ENCODE results near the gene CLCA2. TPM values are rescaled to one million over a fixed set of nuclear protein-coding genes. Genes with fewer than 3 reads are reported as not detected.
A peak's percentile ranks its signal among the peaks of the same experiment; 100 is the strongest.

CLCA2 gene, protein sequence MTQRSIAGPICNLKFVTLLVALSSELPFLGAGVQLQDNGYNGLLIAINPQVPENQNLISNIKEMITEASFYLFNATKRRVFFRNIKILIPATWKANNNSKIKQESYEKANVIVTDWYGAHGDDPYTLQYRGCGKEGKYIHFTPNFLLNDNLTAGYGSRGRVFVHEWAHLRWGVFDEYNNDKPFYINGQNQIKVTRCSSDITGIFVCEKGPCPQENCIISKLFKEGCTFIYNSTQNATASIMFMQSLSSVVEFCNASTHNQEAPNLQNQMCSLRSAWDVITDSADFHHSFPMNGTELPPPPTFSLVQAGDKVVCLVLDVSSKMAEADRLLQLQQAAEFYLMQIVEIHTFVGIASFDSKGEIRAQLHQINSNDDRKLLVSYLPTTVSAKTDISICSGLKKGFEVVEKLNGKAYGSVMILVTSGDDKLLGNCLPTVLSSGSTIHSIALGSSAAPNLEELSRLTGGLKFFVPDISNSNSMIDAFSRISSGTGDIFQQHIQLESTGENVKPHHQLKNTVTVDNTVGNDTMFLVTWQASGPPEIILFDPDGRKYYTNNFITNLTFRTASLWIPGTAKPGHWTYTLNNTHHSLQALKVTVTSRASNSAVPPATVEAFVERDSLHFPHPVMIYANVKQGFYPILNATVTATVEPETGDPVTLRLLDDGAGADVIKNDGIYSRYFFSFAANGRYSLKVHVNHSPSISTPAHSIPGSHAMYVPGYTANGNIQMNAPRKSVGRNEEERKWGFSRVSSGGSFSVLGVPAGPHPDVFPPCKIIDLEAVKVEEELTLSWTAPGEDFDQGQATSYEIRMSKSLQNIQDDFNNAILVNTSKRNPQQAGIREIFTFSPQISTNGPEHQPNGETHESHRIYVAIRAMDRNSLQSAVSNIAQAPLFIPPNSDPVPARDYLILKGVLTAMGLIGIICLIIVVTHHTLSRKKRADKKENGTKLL
- polyA plus RNA-seq (ENCODE audit: insufficient read length in 4 of 4) = under 1 TPM in 2 of 4 donors, not detected in 2; 0.03 to 0.08 TPM

DNA sequence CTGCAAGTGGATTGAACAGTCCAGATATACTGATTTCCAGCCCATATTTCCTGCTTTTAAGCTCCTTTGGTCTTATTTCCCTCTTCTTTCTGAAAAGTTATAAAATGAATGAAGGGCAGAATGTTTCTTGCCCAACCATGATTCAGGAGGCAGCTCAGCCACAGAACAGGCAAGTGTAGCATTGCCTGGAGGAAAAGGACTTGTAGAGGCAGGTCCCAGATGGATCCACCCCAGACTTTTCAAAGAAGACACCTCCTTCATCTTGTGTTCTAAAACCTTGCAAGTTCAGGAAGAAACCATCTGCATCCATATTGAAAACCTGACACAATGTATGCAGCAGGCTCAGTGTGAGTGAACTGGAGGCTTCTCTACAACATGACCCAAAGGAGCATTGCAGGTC lies at the start of gene CLCA2:
Gene CLCA2, plus strand, starts transcription at position 299 of the 400 bp plus-strand sequence. Its CDS starts 77 bp downstream, at position 376.
- DNase-seq (ENCODE audit: low read depth in 4 of 4, low spot score in 3 of 4) = no peak

DNA sequence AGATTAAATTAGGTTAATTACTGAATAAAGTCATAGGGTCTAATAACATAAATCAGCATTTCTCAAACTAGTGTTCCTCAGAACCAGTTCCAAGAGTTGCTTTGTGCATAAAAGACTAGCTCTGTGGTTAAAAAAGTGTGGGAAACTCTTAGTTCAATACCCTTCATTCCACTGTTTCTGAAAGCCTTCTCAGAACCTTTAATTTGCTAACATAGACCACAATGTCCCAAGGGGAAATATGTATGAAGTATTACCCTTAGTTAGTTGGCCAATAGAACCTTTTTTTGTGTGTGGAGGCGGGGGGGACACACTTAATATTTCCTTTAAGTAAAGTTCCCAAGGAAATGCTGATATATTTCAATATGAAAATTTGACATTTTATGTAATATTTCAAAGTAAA lies 48.3 kb upstream of the CLCA2 start:
- DNase-seq (ENCODE audit: low read depth in 4 of 4, low spot score in 3 of 4) = no peak

DNA sequence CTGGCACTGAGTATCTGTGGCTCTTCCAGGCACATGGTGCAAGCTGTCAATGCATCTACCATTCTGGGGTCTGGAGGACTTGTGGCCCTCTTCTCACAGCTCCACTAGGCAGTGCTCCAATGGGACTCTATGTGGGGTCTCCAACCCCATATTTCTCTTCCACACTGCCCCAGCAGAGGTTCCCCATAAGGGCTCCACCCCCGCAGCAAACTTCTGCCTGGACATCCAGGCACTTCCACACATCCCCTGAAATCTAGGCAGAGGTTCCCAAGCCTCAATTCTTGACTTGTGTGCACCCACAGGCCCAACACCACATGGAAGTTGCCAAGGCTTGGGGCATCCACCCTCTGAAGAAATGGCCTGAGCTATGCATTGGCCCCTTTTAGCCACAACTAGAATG lies 46.6 kb upstream of the CLCA2 start:
- DNase-seq (ENCODE audit: low read depth in 4 of 4, low spot score in 3 of 4) = no peak

- DNase-seq (ENCODE audit: low read depth in 4 of 4, low spot score in 3 of 4) = no peak
Observed at GRCh38 chr1:86378813-86379212, 45.2 kb upstream of the CLCA2 start.

GRCh38 chr1:86380257-86380861 lies 43.6 kb upstream of the CLCA2 start:
- DNase-seq (ENCODE audit: low read depth in 4 of 4, low spot score in 3 of 4) = no peak

DNA sequence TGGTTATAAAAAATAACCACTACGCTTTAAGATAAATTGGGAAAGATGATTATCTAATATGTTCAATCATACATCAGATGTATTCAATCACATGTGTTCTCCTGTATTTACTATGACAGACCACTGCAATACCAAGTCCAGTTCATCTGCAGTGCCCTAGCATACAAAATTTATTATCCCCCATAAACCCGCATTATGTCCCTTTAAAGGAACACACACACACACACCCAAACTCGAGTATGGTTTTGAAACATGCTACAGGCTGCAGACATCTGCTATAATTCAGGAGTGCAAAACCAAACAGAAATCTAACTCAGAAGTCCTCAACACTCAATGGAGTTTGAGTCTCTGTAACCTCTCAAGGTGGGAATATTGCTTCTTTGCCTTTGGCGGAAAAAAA lies 42.7 kb upstream of the CLCA2 start:
- no peak for DNase-seq (ENCODE audit: low read depth in 4 of 4, low spot score in 3 of 4)

DNA sequence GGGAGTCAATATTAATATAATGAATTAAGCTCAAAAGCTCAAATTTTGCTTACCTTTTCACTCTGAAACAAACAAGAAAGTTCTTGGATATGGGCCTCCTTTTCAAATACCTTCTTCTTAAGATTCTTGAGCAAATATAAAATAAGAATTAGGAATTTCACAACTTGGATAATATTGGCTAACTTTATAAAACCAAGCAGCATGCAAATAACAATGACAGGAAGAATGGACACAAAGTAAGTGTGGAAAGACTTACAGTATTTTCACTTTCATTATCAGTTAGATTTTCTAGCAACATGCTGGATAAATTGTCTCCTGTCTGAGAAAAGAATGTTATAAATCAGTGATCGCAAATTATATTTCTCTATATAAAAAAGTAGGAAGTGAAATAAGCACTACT lies 41.1 kb upstream of the CLCA2 start:
- no peak for DNase-seq (ENCODE audit: low read depth in 4 of 4, low spot score in 3 of 4)

DNA sequence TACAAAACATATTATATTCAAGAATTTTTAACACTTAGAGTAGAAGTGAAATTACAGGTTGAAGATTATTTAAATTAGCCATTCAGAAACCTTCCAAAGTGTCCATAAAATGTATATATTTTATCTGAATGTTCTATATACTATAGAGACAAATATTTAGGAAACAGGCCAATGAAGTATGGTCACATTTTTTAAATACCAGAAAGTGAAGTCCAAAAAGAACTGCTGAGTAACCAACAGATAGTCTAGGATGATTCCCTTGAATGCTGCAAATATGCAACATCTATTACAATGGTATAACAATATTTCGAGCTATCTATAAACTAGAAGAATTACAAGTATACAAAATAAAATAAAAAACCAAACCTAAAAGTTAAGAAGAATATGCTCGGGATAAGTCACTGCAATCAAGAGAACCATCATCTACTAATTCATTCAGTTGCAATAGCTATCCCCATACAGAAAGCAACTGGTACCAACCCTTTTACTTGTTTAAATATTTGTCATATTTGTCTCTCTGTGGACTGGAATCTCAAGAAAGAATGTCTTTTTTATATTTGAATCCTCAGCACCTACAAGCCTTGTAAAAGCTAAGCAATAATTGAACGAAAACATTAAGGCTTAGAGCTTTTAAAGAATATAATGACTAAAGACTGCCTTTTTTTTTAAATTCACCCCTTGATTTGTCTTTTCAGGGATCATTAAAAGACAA lies 35.9 kb upstream of the CLCA2 start:
- no peak for DNase-seq (ENCODE audit: low read depth in 4 of 4, low spot score in 3 of 4)

DNA sequence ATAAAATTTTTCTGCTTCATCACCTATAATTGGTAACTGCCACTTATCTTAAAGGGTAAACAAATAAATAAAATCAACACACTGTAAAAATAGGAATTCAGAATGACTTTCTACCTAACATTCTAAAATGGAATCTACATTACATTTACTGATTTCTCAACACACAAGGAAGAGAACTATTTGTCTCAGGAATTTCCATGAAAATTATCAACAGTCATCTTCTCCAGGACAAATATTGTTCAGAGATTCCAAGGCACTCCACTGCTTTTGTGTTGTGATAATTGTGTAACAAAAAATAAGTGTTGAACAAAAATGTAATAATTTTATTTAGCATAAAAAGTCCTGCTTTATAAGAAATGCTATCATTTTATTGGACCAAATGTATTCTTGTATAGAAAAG lies 35.2 kb upstream of the CLCA2 start:
- no peak for DNase-seq (ENCODE audit: low read depth in 4 of 4, low spot score in 3 of 4)

DNA sequence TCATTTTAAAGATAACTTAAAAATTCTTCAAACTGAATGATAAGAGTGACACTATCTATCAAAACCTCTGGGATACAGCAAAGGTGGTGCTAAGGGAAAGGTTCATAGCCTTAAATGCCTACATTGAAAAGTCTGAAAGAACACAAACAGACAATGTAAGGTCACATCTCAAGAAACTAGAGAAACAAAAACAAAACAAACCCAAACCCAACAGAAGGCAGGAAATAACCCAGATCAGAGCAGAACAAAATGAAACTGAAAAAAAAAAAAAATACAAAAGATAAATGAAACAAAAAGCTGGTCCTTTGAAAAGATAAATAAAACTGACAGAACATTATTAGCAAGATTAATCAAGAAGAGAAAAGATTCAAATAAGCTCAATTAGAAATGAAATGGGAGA lies 34.7 kb upstream of the CLCA2 start:
- no peak for DNase-seq (ENCODE audit: low read depth in 4 of 4, low spot score in 3 of 4)

DNA sequence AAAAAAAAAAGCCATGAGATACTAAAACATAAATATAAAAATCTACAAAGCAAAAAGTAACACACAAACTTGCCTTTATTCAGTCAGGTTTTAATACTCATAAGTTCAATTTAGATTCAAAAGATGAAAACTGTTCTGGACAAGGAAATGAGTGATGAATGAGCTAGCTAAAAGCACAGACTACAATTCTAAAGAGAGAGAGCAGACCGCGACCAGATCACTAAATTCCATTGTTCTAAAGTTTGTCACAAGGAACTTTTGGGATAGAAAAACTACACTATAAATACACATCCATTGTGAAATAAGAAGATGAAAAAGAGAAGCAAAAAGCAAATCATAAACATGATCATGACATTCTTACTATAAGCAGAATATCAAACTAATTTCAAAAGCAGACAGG lies 29.6 kb upstream of the CLCA2 start:
- DNase-seq (ENCODE audit: low read depth in 4 of 4, low spot score in 3 of 4) = no peak

GRCh38 chr1:86395751-86396497 lies 28.0 kb upstream of the CLCA2 start, which contains the start of gene ODF2L:
TSS of gene ODF2L (minus strand) at chr1:86396323. CDS start at chr1:86387027, 9,296 bp downstream.
- DNase-seq (ENCODE audit: low read depth in 4 of 4, low spot score in 3 of 4) = peak; percentile 65 to 73 (median 72)

GRCh38 chr1:86396498-86396890 lies 27.5 kb upstream of the CLCA2 start:
- no peak for DNase-seq (ENCODE audit: low read depth in 4 of 4, low spot score in 3 of 4)

GRCh38 chr1:86409416-86410021 lies 14.5 kb upstream of the CLCA2 start:
- no peak for DNase-seq (ENCODE audit: low read depth in 4 of 4, low spot score in 3 of 4)

DNA sequence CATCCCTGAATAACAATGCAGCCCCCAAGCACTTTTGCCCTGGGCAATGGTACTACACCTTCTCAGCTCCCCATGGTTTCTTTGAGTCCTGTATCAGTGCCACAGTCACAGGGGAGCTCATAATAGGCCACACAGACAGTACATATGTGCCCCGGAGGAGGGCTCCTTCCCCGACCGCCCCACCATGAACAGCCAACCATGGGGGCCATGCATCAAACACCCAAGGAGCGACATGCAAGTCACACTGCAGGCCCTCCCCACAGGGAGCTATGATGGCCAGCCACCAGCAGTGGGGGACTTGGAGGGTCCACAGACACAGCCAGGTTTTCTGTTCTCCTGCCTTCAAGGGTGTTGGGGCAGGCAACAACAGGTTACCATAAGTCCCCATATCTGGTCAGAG lies 13.1 kb upstream of the CLCA2 start:
- DNase-seq (ENCODE audit: low read depth in 4 of 4, low spot score in 3 of 4) = no peak

GRCh38 chr1:86416343-86416742 lies 7.6 kb upstream of the CLCA2 start:
- no peak for DNase-seq (ENCODE audit: low read depth in 4 of 4, low spot score in 3 of 4)

GRCh38 chr1:86419277-86419903 lies 4.6 kb upstream of the CLCA2 start:
- DNase-seq (ENCODE audit: low read depth in 4 of 4, low spot score in 3 of 4) = no peak

- DNase-seq (ENCODE audit: low read depth in 4 of 4, low spot score in 3 of 4) = no peak
Observed at GRCh38 chr1:86421601-86422280, 2.2 kb upstream of the CLCA2 start.
